ENCODE data around the gene CCDC149. TPM values are rescaled to one million over a fixed set of nuclear protein-coding genes. Genes with fewer than 3 reads are reported as not detected.
A peak's percentile ranks its signal among the peaks of the same experiment; 100 is the strongest.

CCDC149 gene
- polyA plus RNA-seq, 1 experiment, result 10.2 TPM

GRCh38 chr4:24769571-24769970, 143.3 kb downstream of the CCDC149 start:
- Histone ChIP-seq H3K4me3 (ENCODE audit: low read depth, low read length) (no peak overlapping the region), H3K36me3 (ENCODE audit: control insufficient read depth, insufficient read depth, low read length) (no peaks in the 10 kb centered on the region), H3K27me3 (ENCODE audit: control insufficient read depth, insufficient read depth, low read length) (no peaks in the 10 kb centered on the region)
- CTCF ChIA-PET, result interaction anchor here (1.0 to 1.5 kb wide), 2 partner anchors 24 to 25 kb away, joined by 3 read pairs; no protein-coding TSS in a partner anchor
- POLR2A ChIA-PET, result no interaction called here
- no peak for TF ChIP-seq CTCF (IDR thresholded peaks at IDR 0.05; ENCODE audit: insufficient read depth, low read depth, low read length)
- no peak for DNase-seq (ENCODE audit: low read depth)

- Histone ChIP-seq H3K36me3 (ENCODE audit: control insufficient read depth, insufficient read depth, low read length) (no peaks in the 10 kb centered on the region), H3K27me3 (ENCODE audit: control insufficient read depth, insufficient read depth, low read length) (no peaks in the 10 kb centered on the region), H3K4me3 (ENCODE audit: low read depth, low read length) (no peak overlapping the region)
- ChIA-PET POLR2A (no interaction called here), CTCF (interaction anchor here (1.5 kb wide), 1 partner anchor 25 kb away, joined by 3 read pairs; no protein-coding TSS in a partner anchor)
- DNase-seq (ENCODE audit: low read depth), result no peak
- no peak for TF ChIP-seq CTCF (IDR thresholded peaks at IDR 0.05; ENCODE audit: insufficient read depth, low read depth, low read length)
Observed at GRCh38 chr4:24768604-24769003, 144.2 kb downstream of the CCDC149 start.

- no peak overlapping the region for H3K4me3 ChIP-seq (ENCODE audit: low read depth, low read length)
- no peaks in the 10 kb centered on the region for H3K36me3 ChIP-seq (ENCODE audit: control insufficient read depth, insufficient read depth, low read length)
- no peak for TF ChIP-seq CTCF (IDR thresholded peaks at IDR 0.05; ENCODE audit: insufficient read depth, low read depth, low read length)
- H3K27me3 ChIP-seq (ENCODE audit: control insufficient read depth, insufficient read depth, low read length), result no peaks in the 10 kb centered on the region
- CTCF ChIA-PET, result interaction anchor here (1.5 kb wide), 1 partner anchor 25 kb away, joined by 3 read pairs; no protein-coding TSS in a partner anchor
- no peak for DNase-seq (ENCODE audit: low read depth)
- POLR2A ChIA-PET, result no interaction called here
Observed at GRCh38 chr4:24768006-24768405, 144.8 kb downstream of the CCDC149 start.

GRCh38 chr4:24765376-24765988, 147.4 kb downstream of the CCDC149 start:
- CTCF ChIA-PET, result interaction anchor here (1.9 kb wide), 1 partner anchor 215 kb away, joined by 7 read pairs; no protein-coding TSS in a partner anchor
- H3K4me3 ChIP-seq (ENCODE audit: low read depth, low read length), result no peak overlapping the region
- peak; percentile 57 for DNase-seq (ENCODE audit: low read depth)
- no peaks in the 10 kb centered on the region for H3K36me3 ChIP-seq (ENCODE audit: control insufficient read depth, insufficient read depth, low read length)
- POLR2A ChIA-PET, result no interaction called here
- no peak for TF ChIP-seq CTCF (IDR thresholded peaks at IDR 0.05; ENCODE audit: insufficient read depth, low read depth, low read length)
- no peaks in the 10 kb centered on the region; the same call in 1 of the 2 replicates for H3K27me3 ChIP-seq (ENCODE audit: control insufficient read depth, insufficient read depth, low read length)

- no peak overlapping the region for H3K4me3 ChIP-seq (ENCODE audit: low read depth, low read length)
- TF ChIP-seq CTCF (IDR thresholded peaks at IDR 0.05; ENCODE audit: insufficient read depth, low read depth, low read length), result no peak
- DNase-seq (ENCODE audit: low read depth), result no peak
- ChIA-PET CTCF (interaction anchor here (1.4 to 1.9 kb wide), 2 partner anchors 216 to 275 kb away, joined by 3 to 7 read pairs; no protein-coding TSS in a partner anchor), POLR2A (no interaction called here)
- no peaks in the 10 kb centered on the region; the same call in 1 of the 2 replicates for H3K27me3 ChIP-seq (ENCODE audit: control insufficient read depth, insufficient read depth, low read length)
- H3K36me3 ChIP-seq (ENCODE audit: control insufficient read depth, insufficient read depth, low read length), result no peaks in the 10 kb centered on the region
Observed at GRCh38 chr4:24764345-24764744, 148.5 kb downstream of the CCDC149 start.
